Fibroblast of villous mesenchyme (primary cell): ENCODE measurements around the gene HAPLN2. TPM values are rescaled to one million over a fixed set of nuclear protein-coding genes. Genes with fewer than 3 reads are reported as not detected.

Experiments used
- DNase-seq: peaks from one replicate; pipeline ENCODE4 v3.0.0-alpha.2; 2010; ENCODE audit warnings: low read depth
- H3K4me3 ChIP-seq: 2 replicates; pipeline ENCODE4 v1.5.1; 2011; ENCODE audit warnings: low read depth, mild to moderate bottlenecking, low read length
- CTCF ChIP-seq: IDR thresholded peaks from 2 replicates; pipeline ENCODE4 v1.5.1; 2012; ENCODE audit warnings: low read depth, mild to moderate bottlenecking, low read length; ENCODE audit not compliant: insufficient read depth
- total RNA-seq: library from RNA; depleted of rRNA; stranded (reverse); fragments of >200 nt; gene quantifications from 2 replicates; pipeline ENCODE4 v1.2.3, GENCODE V29; 2012

The HAPLN2 gene
- total RNA-seq, 1 donor = not detected

GRCh38 chr1:156652131-156652991, 33.1 kb downstream of the HAPLN2 start:
- H3K4me3 ChIP-seq = no peak overlapping the region
- DNase-seq = peak; percentile 43
- TF ChIP-seq CTCF = no peak

GRCh38 chr1:156652992-156653355, 33.8 kb downstream of the HAPLN2 start:
- TF ChIP-seq CTCF = no peak
- DNase-seq = no peak
- no peak overlapping the region for H3K4me3 ChIP-seq

GRCh38 chr1:156654700-156655099, 35.5 kb downstream of the HAPLN2 start:
- no peak for DNase-seq
- H3K4me3 ChIP-seq = no peak overlapping the region
- TF ChIP-seq CTCF = no peak

- no peak overlapping the region for H3K4me3 ChIP-seq
- DNase-seq = no peak
- TF ChIP-seq CTCF = no peak
Measured at GRCh38 chr1:156655151-156655903, 36.1 kb downstream of the HAPLN2 start.

GRCh38 chr1:156655904-156656516, 36.8 kb downstream of the HAPLN2 start:
- H3K4me3 ChIP-seq = no peak overlapping the region
- DNase-seq = no peak
- TF ChIP-seq CTCF = no peak

GRCh38 chr1:156656806-156657740, 37.9 kb downstream of the HAPLN2 start:
- peak; percentile 61 for DNase-seq
- H3K4me3 ChIP-seq = peak overlapping the region; percentile 38

More at GRCh38 chr1:156656806-156657740, 37.9 kb downstream of the HAPLN2 start:
- peak; percentile 86 for TF ChIP-seq CTCF
